Panc1 (cell line): Measurements from ENCODE around the gene EPHB1. TPM values are rescaled to one million over a fixed set of nuclear protein-coding genes. Genes with fewer than 3 reads are reported as not detected.

Experiments
- ATAC-seq: fragments of 200-7000 bp; cut with Tn5 transposase; 2 replicates; pipeline ENCODE4 v1.9.1; 2020; ENCODE audit warnings: mild to moderate bottlenecking, moderate library complexity
- BruUV-seq: library from RNA; stranded (reverse); fragments of 400-500 nt; replicated peaks from 2 replicates; lab custom pipeline; 2021; lab: Mats Ljungman, UMichigan
- CTCF ChIA-PET: fragments of 300-600 bp; sonication (Branson Sonifier 250); formaldehyde crosslinking; loops from one replicate; lab custom pipeline; 2022; ENCODE audit warnings: antibody characterized with exemption; lab: Charles Lee
- POLR2A ChIA-PET: fragments of 300-600 bp; sonication (Branson Sonifier 250); formaldehyde crosslinking; loops from one replicate; lab custom pipeline; 2022; ENCODE audit warnings: antibody characterized with exemption; lab: Charles Lee
- DNase-seq: peaks from one replicate; pipeline ENCODE4 v3.0.0-alpha.2; 2010; ENCODE audit warnings: low read depth, low spot score
- H3K27ac ChIP-seq: 2 replicates; pipeline ENCODE4 v1.5.1; 2011; ENCODE audit warnings: mild to moderate bottlenecking, low read length, inconsistent platforms
- H3K27me3 ChIP-seq: fragments of 200-500 bp; sonication (Bioruptor generic); 2 replicates; pipeline ENCODE4 v1.6.0; 2014; ENCODE audit warnings: low read length, inconsistent platforms; ENCODE audit not compliant: control insufficient read depth, insufficient read depth
- H3K36me3 ChIP-seq: fragments of 200-500 bp; sonication (Bioruptor generic); 2 replicates; pipeline ENCODE4 v1.5.1; 2014; ENCODE audit warnings: inconsistent platforms, mild to moderate bottlenecking, low read length, moderate library complexity; ENCODE audit not compliant: control insufficient read depth, insufficient read depth
- H3K4me1 ChIP-seq: 2 replicates; pipeline ENCODE4 v1.5.1; 2011; ENCODE audit warnings: inconsistent platforms, mild to moderate bottlenecking, low read length, moderate library complexity; ENCODE audit not compliant: control insufficient read depth, insufficient read depth
- H3K4me3 ChIP-seq, 2 experiments: 2 replicates each; pipeline ENCODE4 v1.5.1; 2011 to 2012; ENCODE audit warnings: low read depth in 2 of 2, low read length in 2 of 2, mild to moderate bottlenecking in 2 of 2, inconsistent platforms in 1 of 2, moderate library complexity in 1 of 2
- H3K9me3 ChIP-seq: fragments of 200-500 bp; sonication (Bioruptor generic); 2 replicates; pipeline ENCODE4 v1.5.1; 2014; ENCODE audit warnings: low read depth, mild to moderate bottlenecking, inconsistent platforms, low read length, moderate library complexity; ENCODE audit not compliant: control insufficient read depth, insufficient read depth
- CTCF ChIP-seq: fragments of 450-650 bp; IDR thresholded peaks from 2 replicates; pipeline ENCODE4 v1.5.1; 2017; ENCODE audit warnings: mild to moderate bottlenecking
- POLR2AphosphoS5 ChIP-seq: IDR thresholded peaks from 2 replicates; pipeline ENCODE4 v1.6.1; 2012; ENCODE audit warnings: mild to moderate bottlenecking, low read depth, low read length, moderate library complexity
- REST ChIP-seq, 2 experiments: IDR thresholded peaks; 2 replicates each; pipeline ENCODE4 v1.6.1; 2011 to 2012; ENCODE audit warnings: low read depth in 2 of 2, control low read depth in 1 of 2, low read length in 1 of 2, mild to moderate bottlenecking in 1 of 2, moderate library complexity in 1 of 2; ENCODE audit not compliant: insufficient read depth in 1 of 2
- SIN3A ChIP-seq: IDR thresholded peaks from 2 replicates; pipeline ENCODE4 v1.6.1; 2012; ENCODE audit warnings: low read depth, mild to moderate bottlenecking, low read length, moderate library complexity, borderline replicate concordance; ENCODE audit not compliant: insufficient read depth
- TCF7L2 ChIP-seq: IDR thresholded peaks from 2 replicates; pipeline ENCODE4 v1.6.1; 2011; ENCODE audit warnings: mild to moderate bottlenecking, low read depth, low read length, inconsistent platforms
- in situ Hi-C: cut with HindIII; loops from 2 replicates; pipeline ENCODE4 v1.10.0; 2016; ENCODE audit warnings: low sequenced_read_pairs, low pct_unique_long_range_greater_than_20kb
- intact Hi-C: fragments of 100-400 bp; cut with micrococcal nuclease; formaldehyde crosslinking; loops from one replicate; pipeline ENCODE4 v1.10.0; 2022; ENCODE audit not compliant: unreplicated experiment
- total RNA-seq: library from RNA; stranded (reverse); gene quantifications from one replicate; pipeline ENCODE4 v1.2.1, GENCODE V29; 2021; ENCODE audit not compliant: unreplicated experiment

The EPHB1 gene
- total RNA-seq, 1 experiment from 2014 or later: 0.46 TPM

- in situ Hi-C loops: no loop called here
- Histone ChIP-seq H3K9me3 (no peaks in the 10 kb centered on the region), H3K4me3 (no peak overlapping the region), H3K4me1 (no peaks in the 10 kb centered on the region), H3K36me3 (no peaks in the 10 kb centered on the region), H3K27ac (no peak overlapping the region), H3K27me3 (peaks cover 3% of the 10 kb centered on the region; the same call in 1 of the 2 replicates)
- CTCF ChIA-PET: no interaction called here
- ATAC-seq: no peak
- no TSS peak for BruUV-seq
- TF ChIP-seq CTCF: no peak
- no peak for TF ChIP-seq POLR2AphosphoS5
- TF ChIP-seq TCF7L2: no peak
- TF ChIP-seq SIN3A: no peak
- no peak for TF ChIP-seq REST (IDR thresholded peaks at IDR 0.05; ENCODE audit: insufficient read depth in 1 of 2, low read depth in 2 of 2, low read length in 1 of 2)
- intact Hi-C loops: no loop called here
- no peak for DNase-seq
- POLR2A ChIA-PET: no interaction called here
Measured at GRCh38 chr3:134910026-134910425, 115.0 kb downstream of the EPHB1 start.

GRCh38 chr3:134911586-134912548, 116.8 kb downstream of the EPHB1 start:
- no peaks in the 10 kb centered on the region for H3K4me1 ChIP-seq
- no peak overlapping the region for H3K27ac ChIP-seq
- H3K27me3 ChIP-seq: peaks cover 3% of the 10 kb centered on the region; the same call in 1 of the 2 replicates
- TF ChIP-seq SIN3A: no peak
- TF ChIP-seq TCF7L2: no peak
- no peak for TF ChIP-seq REST (IDR thresholded peaks at IDR 0.05; ENCODE audit: insufficient read depth in 1 of 2, low read depth in 2 of 2, low read length in 1 of 2)
- DNase-seq: no peak
- intact Hi-C loops (no loop called here), in situ Hi-C loops (no loop called here)
- ATAC-seq: no peak
- no peaks in the 10 kb centered on the region for H3K36me3 ChIP-seq
- ChIA-PET POLR2A (no interaction called here), CTCF (no interaction called here)
- BruUV-seq: no TSS peak
- no peaks in the 10 kb centered on the region for H3K9me3 ChIP-seq
- H3K4me3 ChIP-seq: no peak overlapping the region
